HuH-7.5 (cell line): ENCODE measurements around the gene SDE2.
"Not testable (repeated sequence)": the region's sequence is repeated elsewhere in the genome, so short reads cannot be mapped to it uniquely, and the experiment has no call there.

ENCODE experiments used
- DNase-seq: peaks from one replicate; pipeline ENCODE4 v3.0.0; 2011; ENCODE audit warnings: low spot score

The SDE2 gene

DNA sequence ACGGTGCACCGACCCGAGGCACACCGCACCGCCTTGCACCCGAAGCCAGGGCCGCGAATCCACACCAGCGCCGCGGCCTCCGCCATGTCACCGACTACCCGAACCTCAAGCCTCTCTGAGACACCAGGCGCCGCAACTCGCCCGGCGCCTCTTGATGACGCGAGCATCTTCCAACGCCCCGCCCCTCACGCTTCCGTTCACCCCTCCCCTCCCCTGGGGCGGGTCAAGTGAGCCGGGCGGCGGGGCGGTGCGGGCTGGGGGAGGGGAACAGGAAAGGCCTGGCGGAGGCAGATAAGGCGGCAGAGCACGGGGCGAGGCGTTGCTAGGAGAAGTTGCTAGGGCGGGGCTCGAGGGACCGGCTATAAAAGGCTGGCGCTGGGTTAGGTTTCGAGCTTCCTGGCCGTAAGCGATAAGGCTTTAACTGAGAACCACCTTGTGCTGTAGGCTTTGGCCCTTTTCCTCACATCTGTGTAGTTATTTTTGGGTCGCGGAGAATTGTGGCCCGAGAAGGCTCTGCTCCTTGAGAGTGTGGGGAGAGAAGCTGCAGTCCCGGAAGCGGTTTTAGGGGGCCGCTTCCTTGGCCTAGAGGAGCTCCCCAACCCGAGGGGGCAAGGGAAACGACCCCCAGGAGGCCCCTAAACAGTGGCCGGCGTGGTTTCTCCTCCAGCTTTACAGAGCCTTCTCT lies at the start of gene SDE2:
Gene SDE2, minus strand, starts transcription at position 117 of the 685 bp plus-strand sequence. Its CDS starts 31 bp downstream, at position 86.
- DNase-seq: peak; percentile 82

DNA sequence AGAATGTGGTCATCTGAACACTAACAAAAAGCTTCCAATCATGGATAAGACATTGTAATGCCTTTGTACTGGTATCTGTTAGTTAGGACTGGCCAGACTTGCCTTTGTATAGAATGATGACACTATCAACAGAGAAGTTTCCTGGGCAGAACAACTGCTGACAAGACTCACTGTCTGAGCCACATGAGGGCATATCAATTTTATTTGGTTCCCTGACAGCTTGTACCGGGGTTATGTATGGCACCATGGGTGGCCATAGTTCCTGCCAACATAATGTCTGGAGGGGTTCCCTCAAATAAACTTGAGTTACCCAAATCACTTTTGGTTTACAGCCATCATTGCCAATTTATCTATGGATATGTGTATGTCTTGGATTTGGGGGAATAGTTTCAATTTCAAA lies 49.7 kb upstream of the SDE2 start:
- DNase-seq: no peak

DNA sequence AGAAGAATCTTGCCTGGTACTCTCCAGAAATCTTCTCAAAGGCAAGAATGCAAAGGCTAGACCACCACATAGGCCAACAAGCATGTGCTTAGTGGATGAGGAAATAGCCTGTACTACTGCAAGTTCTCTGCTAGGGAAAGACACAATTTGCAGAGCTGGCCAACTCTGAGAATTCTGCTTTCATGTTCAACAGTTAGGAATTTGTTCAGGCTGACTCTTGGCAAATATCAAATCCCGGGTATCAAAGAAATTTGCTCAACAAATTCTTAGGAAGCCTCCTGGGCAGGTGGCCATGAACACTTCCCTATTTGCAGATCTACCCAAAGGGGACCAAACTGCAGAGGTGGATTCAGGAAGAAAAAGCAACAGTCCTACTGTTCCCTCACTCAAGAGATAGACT lies 48.4 kb upstream of the SDE2 start:
- no peak for DNase-seq

DNA sequence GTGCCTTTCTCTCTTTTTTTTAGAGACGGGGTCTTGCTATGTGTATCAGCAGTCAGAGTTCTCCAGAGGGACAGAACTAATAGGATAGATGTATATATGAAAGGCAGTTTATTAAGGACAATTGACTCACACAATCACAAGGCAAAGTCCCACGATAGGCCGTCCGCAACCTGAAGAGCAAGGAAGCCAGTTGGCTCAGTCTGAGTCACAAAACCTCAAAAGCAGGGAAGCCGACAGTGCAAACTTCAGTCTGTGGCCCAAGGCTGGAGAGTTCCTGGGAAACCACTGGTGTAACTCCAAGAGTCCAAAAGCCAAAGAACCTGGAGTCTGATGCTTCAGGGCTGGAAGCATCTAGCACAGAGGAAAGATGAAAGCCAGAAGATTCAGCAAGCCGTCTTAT lies 47.1 kb upstream of the SDE2 start:
- DNase-seq: no peak

DNA sequence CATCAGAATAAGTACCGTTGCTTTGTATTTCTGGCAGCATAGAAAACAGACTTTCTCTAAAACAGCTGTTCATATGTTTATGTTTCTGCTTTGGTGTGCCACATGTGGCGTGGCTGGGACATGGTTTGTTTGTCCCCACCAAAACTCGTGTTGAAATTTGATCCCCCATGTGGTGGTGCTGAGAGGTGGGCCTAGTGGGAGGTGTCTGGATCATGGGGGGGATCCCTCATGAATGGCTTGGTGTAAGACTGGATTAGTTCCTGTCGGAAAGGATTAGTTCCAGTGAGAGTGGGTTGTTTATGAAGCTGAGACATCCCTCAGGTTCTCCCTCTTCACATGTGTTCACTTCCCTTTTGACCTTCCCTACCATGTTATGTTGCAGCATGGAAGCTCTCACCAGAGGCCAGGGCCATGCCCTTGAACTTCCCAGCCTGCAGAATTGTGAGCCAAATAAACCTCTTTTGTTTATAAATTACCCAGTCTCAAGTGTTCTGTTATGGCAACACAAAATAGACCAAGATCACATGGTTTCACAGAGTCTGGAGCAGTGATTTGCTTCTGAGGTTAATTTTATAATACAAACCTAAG lies 45.5 kb upstream of the SDE2 start:
- no peak for DNase-seq

DNA sequence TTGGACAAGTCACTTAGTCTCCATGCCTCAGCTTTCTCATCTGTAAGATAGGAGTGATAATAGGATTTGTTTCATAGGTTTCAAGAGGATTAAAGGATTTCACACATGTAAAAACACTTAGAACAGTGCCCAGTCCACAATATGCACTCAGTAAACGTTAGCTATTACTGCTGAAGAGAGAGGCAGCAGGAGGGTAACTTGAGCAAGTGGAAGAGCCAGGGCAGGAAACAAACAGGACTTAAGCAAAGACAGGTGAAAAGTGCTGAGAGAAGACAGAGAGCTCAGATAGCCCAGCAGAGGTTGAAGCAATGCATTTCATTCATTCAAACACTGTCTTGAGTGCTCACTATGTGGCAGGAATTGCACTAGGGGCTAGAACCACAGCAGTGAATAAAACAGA lies 42.3 kb upstream of the SDE2 start:
- DNase-seq: no peak

DNA sequence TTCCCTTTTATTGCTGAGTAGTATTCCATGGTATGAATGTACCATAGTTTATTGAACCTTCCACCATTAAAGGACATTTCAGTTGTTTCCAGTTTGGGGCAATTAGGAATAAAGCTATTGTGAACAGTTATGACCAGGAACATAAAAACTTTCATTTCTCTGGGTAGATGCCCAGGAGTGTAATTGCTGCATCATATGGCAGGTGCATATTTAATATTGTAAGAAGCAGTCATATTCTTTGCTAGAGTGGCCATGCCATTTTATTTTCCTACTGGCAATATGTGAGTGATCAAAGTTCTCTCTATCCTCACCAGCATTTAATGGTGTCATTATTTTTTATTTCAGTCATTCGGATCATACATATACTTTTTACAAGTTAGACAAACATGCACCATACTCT lies 39.5 kb upstream of the SDE2 start:
- DNase-seq: no peak

DNA sequence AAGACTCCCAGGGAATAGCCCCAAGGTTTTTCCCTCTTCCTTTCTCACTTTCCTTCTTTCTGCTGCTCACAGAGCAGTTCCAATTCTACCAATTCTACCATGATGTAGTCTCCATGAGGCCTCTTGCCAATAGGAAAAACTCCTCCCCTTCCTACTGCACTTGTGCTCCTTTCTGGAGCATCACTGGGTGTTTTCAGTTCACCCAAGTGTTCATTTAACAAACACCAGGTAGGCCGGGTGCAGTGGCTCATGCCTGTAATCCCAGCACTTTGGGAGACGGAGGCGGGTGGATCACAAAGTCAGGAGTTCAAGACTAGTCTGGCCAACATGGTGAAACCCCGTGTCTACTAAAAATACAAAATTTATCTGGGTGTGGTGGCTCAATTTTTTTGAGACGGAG lies 36.8 kb upstream of the SDE2 start:
- no peak for DNase-seq

DNA sequence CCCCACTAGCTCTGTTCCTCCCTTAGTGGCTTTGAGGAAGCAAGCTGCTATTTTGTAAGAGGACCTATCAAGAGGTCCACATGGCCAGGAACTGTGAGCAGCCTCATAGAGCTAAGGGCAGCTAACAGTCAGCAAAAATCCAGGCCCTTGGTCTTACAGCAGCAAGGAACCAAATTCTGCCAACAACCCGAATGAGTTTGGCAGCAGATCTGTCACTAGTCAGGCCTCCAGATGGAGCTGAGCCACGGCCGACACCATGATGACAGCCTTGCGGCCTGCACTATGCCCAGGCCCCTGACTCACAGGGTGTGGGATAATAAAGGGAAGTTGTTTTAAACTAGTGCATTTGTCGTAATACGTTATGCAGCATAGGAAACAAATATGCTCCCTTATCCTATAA lies 35.3 kb upstream of the SDE2 start:
- DNase-seq: no peak

DNA sequence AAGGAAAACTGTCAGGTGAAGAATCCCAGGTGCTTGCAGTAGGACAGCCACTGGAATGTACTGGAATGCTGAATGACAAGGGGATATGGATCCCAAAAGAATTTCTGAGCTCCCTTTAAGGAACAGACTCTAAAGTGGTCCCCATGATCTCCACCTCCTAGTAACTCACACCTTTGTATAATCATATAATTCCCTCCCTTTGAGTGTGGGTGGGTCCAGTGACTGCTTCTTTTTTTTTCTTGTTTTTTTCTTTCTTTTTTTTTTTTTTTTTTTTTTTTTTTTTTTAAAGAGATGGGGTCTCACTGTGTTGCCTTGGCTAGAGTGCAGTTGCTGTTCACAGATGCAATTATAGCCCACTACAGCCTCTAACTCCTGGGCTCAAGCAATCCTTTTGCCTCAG lies 34.8 kb upstream of the SDE2 start:
- DNase-seq: no peak

DNA sequence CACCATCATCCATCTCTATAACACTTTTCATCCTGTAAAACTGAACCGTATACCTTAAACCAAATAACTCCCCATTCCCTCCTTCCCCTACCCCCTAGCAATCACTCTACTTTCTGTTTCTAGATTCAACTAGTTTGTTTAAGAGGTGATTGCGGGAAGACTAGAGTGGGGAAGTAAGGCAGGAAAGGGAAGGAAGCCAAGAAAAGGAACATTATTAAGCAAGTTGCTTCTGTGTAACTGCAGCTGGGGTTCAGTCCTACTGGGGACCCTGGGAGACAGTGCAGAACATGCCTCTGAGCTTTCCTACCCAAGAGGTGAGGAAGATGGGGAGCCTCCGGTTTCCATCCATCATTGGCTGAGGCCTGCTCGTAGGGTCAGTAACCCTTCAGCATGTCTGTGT lies 34.4 kb upstream of the SDE2 start:
- no peak for DNase-seq

DNA sequence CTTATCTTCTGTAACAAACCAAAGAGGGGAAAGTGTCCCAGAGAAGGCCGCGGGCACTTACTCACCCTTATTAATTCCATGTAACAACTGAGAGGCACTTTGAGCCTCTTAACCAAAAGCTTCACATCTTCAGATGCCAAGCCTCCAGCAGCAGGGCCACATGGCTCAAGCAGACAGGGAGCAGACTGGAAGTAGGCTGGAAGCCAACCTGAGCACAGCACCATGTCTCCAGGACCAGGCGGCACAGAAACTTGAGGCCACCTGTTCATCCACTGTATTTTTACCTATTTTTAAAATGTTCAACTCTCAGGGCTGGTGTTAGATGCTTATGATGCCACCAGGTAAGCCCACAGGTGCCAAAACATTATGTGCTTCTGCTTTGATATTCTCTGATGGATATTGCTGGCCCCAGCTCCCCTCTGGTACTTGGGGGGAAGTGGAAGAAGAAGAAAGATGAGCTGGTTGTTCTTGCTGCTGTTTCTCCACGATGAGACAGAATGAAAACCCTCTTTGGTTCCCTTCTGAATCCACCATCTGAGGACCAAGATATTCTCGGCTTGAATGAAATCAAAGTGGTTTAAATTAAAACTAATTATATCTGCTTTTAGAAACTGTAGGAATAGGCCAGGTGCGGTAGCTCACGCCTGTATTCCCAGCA lies 30.6 kb upstream of the SDE2 start:
- no peak for DNase-seq

DNA sequence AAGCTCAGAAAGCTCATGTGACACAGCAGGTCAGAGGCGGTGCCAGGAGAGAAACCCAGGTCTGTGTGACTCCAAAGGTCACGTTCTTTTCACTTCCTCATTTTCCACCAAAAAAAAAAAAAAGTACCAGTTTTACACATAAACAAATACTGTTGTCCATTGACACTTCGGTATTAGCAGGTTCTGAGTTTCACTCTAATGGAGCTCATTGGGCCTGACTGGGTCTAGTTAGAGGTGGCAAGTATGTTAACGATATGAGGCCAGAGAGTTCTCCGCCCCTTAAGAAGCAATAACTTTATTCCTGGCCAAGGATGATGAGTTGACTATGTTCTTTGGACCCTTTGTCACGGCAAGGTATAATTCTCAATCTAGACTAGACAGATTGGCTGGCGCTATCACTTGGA lies 30.0 kb upstream of the SDE2 start:
- peak; percentile 30 for DNase-seq

DNA sequence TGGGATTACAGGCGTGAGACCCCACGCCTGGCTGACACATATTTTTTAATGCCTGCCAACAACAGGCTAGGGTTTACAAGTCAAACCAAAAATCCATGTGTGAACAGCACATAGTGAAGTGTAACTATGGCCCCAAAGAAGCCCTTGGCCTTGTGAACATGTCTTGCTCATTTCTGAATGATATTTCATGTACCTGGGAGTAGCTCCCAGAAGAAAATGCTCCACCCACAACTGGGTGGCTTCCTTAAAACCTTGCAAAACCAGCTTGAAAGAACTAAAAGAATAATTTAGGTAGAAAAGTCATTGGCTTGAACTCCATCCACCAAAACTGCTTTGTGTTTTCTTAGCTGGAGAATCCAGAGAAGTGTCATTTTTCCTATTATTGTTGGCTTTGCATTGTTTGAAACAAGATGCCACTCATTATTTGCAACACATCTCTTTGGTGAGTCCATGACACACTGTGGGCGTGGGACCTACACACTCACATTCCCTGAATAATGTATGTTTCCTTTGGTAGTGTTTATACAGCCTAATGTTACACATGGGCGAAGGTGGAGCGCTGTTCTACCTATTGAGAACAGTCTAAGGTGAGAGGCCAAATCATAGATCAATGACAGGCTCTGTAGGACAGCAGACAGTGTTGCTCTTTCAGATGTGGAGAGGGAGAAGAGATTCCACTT lies 28.5 kb upstream of the SDE2 start:
- no peak for DNase-seq

DNA sequence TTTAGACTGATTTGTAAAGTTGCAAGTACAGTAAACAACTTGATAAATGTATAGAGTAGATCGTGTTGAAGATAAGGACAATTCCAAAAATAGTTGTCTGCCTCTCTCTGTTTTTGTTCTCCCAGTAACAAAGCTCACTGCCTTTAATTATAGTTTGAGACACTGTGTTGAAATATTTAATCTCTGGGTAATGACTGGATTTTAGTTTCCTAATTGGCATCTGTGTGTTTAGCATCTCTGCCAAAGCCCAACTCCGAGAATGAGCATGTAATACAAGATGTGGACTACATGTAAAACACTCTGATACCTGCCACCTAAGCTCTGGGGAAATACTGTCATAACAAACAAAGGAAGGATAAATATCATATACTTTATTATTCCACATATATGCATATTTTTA lies 27.7 kb upstream of the SDE2 start:
- DNase-seq: no peak

DNA sequence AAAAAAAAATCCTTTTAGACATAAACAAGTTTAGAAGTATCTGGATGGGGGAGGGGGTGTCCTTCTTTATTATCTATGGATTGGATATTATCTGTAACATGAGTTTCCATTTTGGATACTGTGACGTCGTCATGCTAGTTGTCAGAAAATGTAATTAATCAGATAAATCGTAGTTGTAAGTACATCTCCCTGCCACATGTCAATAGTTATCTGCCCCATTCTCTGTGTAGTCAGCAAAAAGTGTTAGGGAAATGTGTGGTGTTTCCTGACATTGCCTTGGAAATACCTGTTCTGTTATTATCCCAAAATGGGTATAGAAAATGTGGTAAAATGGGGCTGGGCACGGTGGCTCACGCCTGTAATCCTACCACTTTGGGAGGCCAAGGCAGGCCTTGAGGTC lies 24.6 kb upstream of the SDE2 start:
- DNase-seq: no peak

DNA sequence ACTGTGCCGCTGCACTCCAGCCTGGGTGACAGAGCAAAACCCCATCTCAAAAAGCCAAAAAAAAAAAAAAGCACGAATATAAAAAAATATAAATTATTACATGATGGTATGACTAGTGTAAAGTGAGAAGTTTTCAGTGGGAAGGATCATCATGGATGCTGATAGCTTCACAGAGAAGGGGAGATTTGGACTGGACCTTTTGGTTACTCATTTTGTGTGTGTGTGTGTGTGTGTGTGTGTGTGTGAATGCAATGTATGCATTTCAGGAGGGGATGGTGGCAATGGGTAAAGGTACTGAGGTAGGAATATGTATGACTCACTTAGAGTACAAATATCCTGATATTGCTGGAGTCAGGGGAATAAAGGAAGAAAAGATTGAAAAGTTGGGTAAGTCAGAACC lies 22.7 kb upstream of the SDE2 start:
- DNase-seq: no peak

DNA sequence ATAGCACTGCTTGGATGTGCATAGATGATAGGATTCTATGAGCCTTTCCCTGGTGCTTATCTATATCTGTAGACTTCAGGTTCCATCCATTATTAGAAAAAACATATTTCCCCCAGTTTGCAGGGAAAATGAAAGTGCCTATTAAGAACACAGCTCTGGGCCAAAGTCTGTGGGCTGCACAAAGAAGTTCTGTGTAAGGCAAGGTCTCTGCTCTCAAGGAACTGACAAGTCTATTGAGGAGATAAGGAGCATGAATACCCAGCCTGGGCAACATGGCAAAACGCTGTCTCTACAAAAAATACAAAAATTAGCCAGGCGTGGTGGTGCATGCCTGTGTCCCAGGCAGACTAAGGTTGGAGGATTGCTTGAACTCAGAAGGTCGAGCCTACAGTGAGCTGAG lies 22.3 kb upstream of the SDE2 start:
- no peak for DNase-seq

DNA sequence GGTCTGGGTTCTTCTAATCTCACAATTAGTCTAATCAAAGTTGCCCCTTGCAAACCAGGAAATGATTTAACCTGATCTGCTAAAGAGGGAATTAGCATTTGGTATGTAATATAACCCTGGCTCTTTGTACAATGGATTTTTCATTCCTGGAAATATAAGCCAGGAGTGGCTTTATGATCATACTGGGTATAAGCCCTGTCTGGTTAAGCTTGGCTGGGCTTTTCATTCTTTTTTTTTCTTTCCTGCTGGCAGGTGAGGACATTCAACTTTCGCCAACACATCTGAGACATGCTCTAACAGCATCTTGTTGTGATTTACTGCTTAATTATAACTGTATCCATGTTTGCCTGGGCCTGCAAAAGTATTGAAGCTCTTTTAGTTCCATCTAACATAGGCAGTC lies 20.4 kb upstream of the SDE2 start:
- no peak for DNase-seq

DNA sequence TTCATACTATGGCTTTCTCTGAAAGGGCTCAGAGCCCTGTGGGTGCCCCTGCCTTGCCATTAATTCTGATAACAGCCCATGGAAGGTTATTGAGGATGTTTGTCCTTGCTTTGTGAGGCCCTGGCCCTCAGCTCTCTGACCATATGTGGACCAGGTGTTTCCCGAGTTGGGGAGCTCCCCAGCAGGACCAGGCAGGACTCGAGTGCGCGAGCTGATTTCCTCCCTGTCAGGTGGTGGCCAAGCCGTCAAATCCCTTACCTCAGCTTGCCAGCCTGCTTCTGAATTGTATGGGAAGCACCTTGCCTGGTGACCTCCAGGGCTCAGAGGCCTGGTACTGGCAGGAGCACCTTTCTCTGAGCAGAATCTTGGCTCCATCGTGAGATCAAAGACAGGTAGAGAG lies 17.9 kb upstream of the SDE2 start:
- no peak for DNase-seq

DNA sequence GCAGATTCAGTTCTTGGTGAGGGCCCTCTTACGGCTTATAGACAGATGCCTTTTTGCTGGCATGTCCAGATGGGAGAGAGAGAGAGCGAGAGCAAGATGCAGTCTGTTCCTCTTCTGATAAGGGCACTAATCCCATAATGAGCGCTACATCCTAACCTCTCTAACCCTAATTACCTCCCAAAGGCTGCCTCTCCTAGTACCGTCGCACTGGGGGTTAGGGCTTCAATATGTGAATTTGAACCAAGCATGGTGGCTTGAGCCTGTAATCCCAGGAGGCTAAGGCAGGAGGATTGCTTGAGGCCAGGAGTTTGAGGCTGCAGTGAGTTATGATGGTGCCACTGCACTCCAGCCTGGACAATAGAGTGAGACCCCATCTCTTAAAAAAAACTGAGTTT lies 10.5 kb upstream of the SDE2 start:
- DNase-seq: no peak

DNA sequence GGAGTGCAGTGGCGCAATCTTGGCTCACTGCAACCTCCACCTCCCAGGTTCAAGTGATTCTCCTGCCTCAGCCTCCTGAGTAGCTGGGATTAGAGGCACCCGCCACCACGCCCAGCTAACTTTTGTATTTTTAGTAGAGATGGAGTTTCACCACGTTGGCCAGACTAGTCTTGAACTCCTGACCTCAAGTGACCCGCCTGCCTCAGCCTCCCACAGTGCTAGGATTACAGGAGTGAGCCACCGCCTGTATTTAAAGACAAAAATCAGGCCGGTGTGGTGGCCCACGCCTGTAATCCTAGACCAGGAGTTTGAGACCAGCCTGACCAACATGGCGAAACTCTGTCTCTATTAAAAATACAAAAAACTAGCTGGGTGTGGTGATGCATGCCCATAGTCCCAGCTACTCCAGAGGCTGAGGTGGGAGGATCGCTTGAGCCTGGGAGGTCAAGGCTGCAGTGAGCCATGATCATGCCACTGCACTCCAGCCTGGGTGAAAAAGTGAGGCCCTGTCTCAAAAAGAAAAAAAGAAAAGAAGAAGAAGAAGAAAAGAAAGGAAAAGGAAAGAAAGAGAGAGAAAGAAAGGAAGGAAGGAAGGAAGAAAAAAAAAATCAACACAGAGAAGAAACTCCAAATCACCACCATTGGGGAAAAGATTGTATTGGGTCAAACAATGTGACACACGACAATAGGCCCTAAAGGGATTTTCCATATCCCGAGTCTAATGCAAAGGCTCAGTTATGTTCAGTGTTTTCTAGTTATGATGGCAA lies 8.2 kb upstream of the SDE2 start:
- not testable (repeated sequence) for DNase-seq
